Stimulated activated CD4-positive, alpha-beta T cell treated with anti-CD3 and anti-CD28 coated beads, Interleukin-15, amount 100 ng/mL, for 48 hours (primary cell): Measurements from ENCODE around the gene SH2D3A.
"Not testable (repeated sequence)": the region's sequence is repeated elsewhere in the genome, so short reads cannot be mapped to it uniquely, and the experiment has no call there.

Source experiments
- DNase-seq, 2 donors: peaks; one replicate each; pipeline ENCODE4 v3.0.0-alpha.2; 2020; ENCODE audit warnings: low read depth in 2 of 2

Gene SH2D3A

DNA sequence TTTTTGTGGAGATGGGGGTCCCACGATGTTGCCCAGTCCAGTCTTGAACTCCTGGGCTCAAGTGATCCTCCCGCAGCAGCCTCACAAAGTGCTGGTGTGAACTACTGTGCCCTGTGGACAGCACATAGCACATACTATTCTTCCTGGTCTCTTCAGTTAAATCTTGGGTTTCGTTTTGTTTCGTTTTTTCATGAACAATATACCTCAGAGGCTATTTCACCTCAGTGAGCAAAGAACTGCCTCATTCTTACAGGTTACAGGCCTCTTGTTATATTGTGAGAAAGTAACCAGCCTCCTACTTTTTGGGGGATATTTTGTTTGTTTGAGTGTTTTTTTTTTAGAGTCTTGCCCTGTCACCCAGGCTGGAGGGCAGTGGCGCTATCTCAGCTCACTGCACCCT, 45.5 kb downstream of the SH2D3A start:
- no peak for DNase-seq

GRCh38 chr19:6721138-6721474, 46.1 kb downstream of the SH2D3A start:
- DNase-seq, result no peak

- DNase-seq, result no peak
Observed at GRCh38 chr19:6720369-6721137, 46.7 kb downstream of the SH2D3A start, which contains the start of gene C3. Gene C3, minus strand, starts transcription at chr19:6720650. Its CDS starts 61 bp downstream, at chr19:6720589.

DNA sequence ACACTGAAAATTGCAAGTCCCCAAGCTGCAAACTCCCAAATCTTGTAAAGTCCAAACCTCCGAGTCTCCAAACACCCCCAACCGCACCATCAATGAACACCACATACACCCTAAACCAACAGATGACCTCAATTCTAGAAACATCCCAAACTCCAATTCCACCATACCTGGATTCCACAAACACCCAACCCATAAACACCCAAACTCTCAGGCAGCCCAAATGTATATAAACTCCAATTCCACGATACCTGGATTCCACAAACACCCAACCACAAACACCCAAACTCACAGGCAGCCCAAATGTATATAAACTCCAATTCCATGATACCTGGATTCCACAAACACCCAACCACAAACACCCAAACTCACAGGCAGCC, 47.3 kb downstream of the SH2D3A start:
- DNase-seq, result no peak

GRCh38 chr19:6719540-6719861, 47.7 kb downstream of the SH2D3A start:
- DNase-seq, result no peak

DNA sequence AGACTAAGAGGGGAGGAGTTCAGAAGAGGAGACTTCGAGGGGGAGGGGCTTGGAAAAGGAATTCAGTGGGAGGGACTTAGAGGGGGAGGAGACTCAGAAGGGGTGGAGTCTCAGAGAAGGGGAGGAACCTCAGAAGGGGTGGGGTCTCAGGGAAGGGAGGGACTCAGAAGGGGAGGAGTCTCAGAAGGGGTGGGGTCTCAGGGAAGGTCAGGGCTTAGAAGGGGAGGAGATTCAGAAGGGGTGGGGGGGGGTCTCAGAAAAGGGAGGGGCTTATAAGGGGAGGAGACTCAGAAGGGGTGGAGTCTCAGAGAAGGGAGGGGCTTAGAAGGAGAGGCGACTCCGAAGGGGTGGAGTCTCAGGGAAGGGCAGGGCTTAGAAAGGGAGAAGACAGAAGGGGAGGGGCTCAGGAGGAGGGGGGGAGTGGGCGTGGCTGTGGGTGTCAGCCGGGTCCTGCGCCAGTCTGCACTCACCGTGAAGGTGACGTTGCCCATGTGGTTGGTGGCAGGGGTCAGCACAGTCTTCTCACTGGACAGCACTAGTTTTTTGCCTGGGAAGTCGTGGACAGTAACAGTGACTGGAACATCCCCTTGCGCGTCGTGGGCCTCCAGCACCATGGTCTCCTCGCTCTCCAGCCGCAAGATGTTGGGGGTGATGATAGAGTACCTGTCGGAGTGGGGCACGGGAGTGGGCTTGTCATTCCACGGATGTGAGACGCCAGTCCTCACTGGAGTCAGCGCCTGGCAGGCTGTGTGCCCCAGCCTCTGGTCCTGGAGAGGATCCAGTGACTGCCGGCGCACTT, 48.3 kb downstream of the SH2D3A start:
- no peak for DNase-seq

GRCh38 chr19:6718111-6718740, 49.0 kb downstream of the SH2D3A start:
- DNase-seq, result no peak

DNA sequence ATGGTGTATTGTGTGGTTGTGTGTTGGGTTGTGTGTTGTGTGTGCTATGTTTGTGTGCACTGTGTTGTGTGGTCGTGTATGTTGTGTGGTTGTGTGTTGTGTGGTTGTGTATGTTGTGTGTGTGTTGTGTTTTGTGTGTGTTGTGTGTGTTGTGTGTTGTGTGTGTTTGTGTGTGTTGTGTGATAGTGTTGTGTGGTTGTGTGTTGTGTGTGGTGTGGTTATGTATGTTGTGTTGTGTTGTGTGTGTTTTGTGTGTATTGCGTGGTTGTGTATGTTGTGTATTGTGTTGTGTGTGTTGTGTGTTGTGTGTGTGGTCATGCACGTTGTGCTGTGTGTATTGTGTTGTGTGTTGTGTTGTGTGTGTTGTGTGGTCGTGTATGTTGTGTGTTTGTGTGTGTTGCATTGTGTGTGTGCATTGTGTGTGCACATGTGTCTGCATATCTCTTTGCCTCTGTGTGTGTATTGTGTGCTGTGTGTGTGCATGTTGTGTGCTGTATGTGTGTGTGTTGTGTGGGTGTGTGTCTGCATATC, 49.7 kb downstream of the SH2D3A start:
- DNase-seq, result no peak

- no peak for DNase-seq
Observed at GRCh38 chr19:6717036-6717435, 50.2 kb downstream of the SH2D3A start.

DNA sequence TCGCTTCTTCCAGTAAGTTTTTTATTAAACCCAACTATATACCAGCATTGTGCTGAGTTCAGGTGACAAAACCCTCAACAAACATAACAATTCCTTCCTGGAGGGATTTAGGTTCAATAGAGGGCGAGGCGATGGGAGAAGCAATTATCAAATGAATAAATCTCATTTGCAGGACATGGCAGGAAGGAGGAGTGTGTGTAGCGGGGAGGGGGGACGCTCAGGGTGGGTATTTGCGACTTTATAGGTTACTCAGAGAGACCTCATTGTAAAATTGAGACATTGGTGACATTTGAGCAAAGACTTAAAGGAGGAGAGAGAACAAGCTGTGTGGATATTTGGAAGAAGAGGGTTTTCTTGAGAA, 50.6 kb downstream of the SH2D3A start:
- no peak for DNase-seq

- DNase-seq, result no peak
Observed at GRCh38 chr19:6714749-6715555, 52.3 kb downstream of the SH2D3A start.

- no peak for DNase-seq
Observed at GRCh38 chr19:6713773-6714692, 53.2 kb downstream of the SH2D3A start.

GRCh38 chr19:6712692-6713670, 54.3 kb downstream of the SH2D3A start:
- DNase-seq, result no peak

- DNase-seq, result no peak
Observed at GRCh38 chr19:6712231-6712630, 55.0 kb downstream of the SH2D3A start.

- DNase-seq, result no peak
Observed at GRCh38 chr19:6711605-6712004, 55.6 kb downstream of the SH2D3A start.

GRCh38 chr19:6711078-6711361, 56.2 kb downstream of the SH2D3A start:
- DNase-seq, result no peak

DNA sequence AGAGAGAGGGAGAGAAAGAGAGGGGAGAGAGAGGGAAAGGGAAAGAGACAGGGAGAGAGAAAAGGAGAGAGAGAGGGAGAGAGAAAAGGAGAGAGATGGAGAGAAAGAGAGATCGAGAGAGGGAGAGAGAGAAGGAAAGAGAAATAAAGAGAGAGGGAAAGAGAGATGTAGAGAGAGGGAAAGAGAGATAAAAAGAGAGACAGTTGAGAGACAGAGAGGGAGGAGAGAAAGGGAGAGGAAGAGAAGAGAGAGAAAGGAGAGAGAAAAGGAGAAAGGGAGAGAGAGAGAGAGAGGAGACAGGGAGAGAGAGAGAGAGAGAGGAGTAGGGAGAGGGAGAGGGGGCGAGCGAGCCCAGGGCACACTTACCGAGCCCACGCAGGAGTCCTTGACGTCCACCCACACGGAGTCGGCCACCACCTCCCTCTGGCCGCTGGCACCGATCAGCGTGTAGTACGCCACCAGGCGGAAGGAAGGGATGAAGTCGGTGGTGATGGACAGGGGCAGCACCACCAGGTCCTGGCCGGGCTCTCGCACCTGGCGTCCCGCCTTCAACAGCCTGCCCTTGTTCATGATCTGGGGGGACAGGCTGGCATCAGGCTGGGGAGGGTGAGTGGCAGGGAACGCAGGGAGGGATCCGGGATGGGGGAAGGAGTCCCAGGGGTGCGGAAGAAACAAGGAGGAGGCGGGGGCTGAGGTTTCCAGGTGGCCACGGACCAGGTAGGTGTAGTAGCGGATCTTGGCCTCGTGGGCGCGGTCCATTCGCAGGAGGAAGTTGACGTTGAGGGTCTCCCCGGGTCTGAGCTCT, 56.8 kb downstream of the SH2D3A start:
- DNase-seq, result no peak

GRCh38 chr19:6709549-6709948, 57.7 kb downstream of the SH2D3A start:
- DNase-seq, result no peak

DNA sequence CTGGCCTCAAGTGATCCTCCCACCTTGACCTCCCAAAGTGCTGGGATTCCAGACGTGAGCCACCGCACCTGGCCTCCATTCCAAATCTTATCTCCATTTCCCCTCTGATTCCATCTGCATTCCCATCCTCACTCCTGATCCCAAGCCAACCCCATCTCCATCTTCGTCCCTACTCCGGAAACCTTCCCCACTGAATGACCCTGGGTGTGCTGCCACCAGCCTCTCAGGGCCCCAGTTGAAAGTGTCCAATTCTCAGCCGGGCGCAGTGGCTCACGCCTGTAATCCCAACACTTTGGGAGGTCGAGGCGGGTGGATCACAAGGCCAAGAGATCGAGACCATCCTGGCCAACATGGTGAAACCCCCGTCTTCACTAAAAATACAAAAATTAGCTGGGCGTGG, 58.3 kb downstream of the SH2D3A start:
- not testable (repeated sequence) for DNase-seq
